Measurements from ENCODE around the gene TXNL1.

Gene TXNL1

GRCh38 chr18:56651771-56652092, 13.3 kb upstream of the TXNL1 start:
- no peaks in the 10 kb centered on the region for H3K27me3 Mint-ChIP-seq
- H3K9me3 Mint-ChIP-seq, result no peaks in the 10 kb centered on the region
- peak overlapping the region; percentile 90 for H3K27ac Mint-ChIP-seq
- ATAC-seq (no peak), DNase-seq (no peak)
- H3K36me3 Mint-ChIP-seq (ENCODE audit: low read depth), result peaks cover 5% of the 10 kb centered on the region
- H3K4me1 Mint-ChIP-seq, result peaks cover 59% of the 10 kb centered on the region
- H3K4me3 Mint-ChIP-seq, result peak overlapping the region; percentile 87

- Mint-ChIP-seq H3K27me3 (no peaks in the 10 kb centered on the region), H3K27ac (peak within 1 kb of the TSS; percentile 90), H3K36me3 (ENCODE audit: low read depth) (peaks cover 5% of the 10 kb centered on the region), H3K4me3 (peak within 1 kb of the TSS; percentile 87), H3K4me1 (peaks cover 61% of the 10 kb centered on the region), H3K9me3 (no peaks in the 10 kb centered on the region)
- DNase-seq (peak; percentile 92), ATAC-seq (peak; percentile 95)
Measured at GRCh38 chr18:56650944-56651770, 12.8 kb upstream of the TXNL1 start, which contains the start of gene WDR7. Gene WDR7, plus strand, starts transcription at chr18:56651359. Its CDS starts 21,157 bp downstream, at chr18:56672516.

- H3K9me3 Mint-ChIP-seq, result no peaks in the 10 kb centered on the region
- peaks cover 53% of the 10 kb centered on the region for H3K4me1 Mint-ChIP-seq
- H3K27ac Mint-ChIP-seq, result peak overlapping the region; percentile 90
- H3K36me3 Mint-ChIP-seq (ENCODE audit: low read depth), result peaks cover 5% of the 10 kb centered on the region
- ATAC-seq, result no peak
- no peaks in the 10 kb centered on the region for H3K27me3 Mint-ChIP-seq
- DNase-seq, result no peak
- peak overlapping the region; percentile 87 for H3K4me3 Mint-ChIP-seq
Measured at GRCh38 chr18:56649996-56650395, 11.6 kb upstream of the TXNL1 start.

GRCh38 chr18:56647951-56648893, 9.8 kb upstream of the TXNL1 start:
- no peaks in the 10 kb centered on the region for H3K27me3 Mint-ChIP-seq
- no peak overlapping the region for H3K27ac Mint-ChIP-seq
- H3K9me3 Mint-ChIP-seq, result no peaks in the 10 kb centered on the region
- peaks cover 40% of the 10 kb centered on the region for H3K4me1 Mint-ChIP-seq
- H3K4me3 Mint-ChIP-seq, result no peak overlapping the region
- ATAC-seq (no peak), DNase-seq (no peak)
- H3K36me3 Mint-ChIP-seq (ENCODE audit: low read depth), result peaks cover 4% of the 10 kb centered on the region

- Mint-ChIP-seq H3K27me3 (no peaks in the 10 kb centered on the region), H3K4me3 (no peak overlapping the region), H3K4me1 (peaks cover 33% of the 10 kb centered on the region), H3K36me3 (ENCODE audit: low read depth) (peaks cover 4% of the 10 kb centered on the region), H3K9me3 (no peaks in the 10 kb centered on the region), H3K27ac (no peak overlapping the region)
- ATAC-seq (peak; percentile 52), DNase-seq (no peak)
Measured at GRCh38 chr18:56647071-56647470, 8.7 kb upstream of the TXNL1 start.

GRCh38 chr18:56645415-56646016, 7.1 kb upstream of the TXNL1 start:
- no peaks in the 10 kb centered on the region for H3K36me3 Mint-ChIP-seq (ENCODE audit: low read depth)
- no peak overlapping the region for H3K27ac Mint-ChIP-seq
- no peak overlapping the region for H3K4me3 Mint-ChIP-seq
- ATAC-seq, result no peak
- H3K9me3 Mint-ChIP-seq, result no peaks in the 10 kb centered on the region
- H3K27me3 Mint-ChIP-seq, result no peaks in the 10 kb centered on the region
- DNase-seq, result no peak
- peaks cover 25% of the 10 kb centered on the region for H3K4me1 Mint-ChIP-seq

GRCh38 chr18:56643381-56643780, 5.0 kb upstream of the TXNL1 start:
- DNase-seq (no peak), ATAC-seq (no peak)
- Mint-ChIP-seq H3K4me1 (peaks cover 28% of the 10 kb centered on the region), H3K27me3 (peaks cover 2% of the 10 kb centered on the region), H3K9me3 (no peaks in the 10 kb centered on the region), H3K4me3 (no peak overlapping the region), H3K36me3 (ENCODE audit: low read depth) (peaks cover 5% of the 10 kb centered on the region), H3K27ac (no peak overlapping the region)

GRCh38 chr18:56641714-56642337, 3.4 kb upstream of the TXNL1 start:
- ATAC-seq, result no peak
- Mint-ChIP-seq H3K9me3 (no peaks in the 10 kb centered on the region), H3K27ac (no peak overlapping the region), H3K36me3 (ENCODE audit: low read depth) (peaks cover 14% of the 10 kb centered on the region), H3K4me1 (peaks cover 23% of the 10 kb centered on the region), H3K4me3 (no peak overlapping the region), H3K27me3 (peaks cover 2% of the 10 kb centered on the region)
- no peak for DNase-seq

- peak overlapping the region; percentile 98 for H3K4me3 Mint-ChIP-seq
- H3K36me3 Mint-ChIP-seq (ENCODE audit: low read depth), result peaks cover 23% of the 10 kb centered on the region
- peaks cover 2% of the 10 kb centered on the region for H3K27me3 Mint-ChIP-seq
- no peak for ATAC-seq
- no peak for DNase-seq
- peak overlapping the region; percentile 98 for H3K27ac Mint-ChIP-seq
- no peaks in the 10 kb centered on the region for H3K9me3 Mint-ChIP-seq
- H3K4me1 Mint-ChIP-seq, result peaks cover 38% of the 10 kb centered on the region
Measured at GRCh38 chr18:56639571-56639970, 1.2 kb upstream of the TXNL1 start.

- Mint-ChIP-seq H3K4me3 (peak overlapping the region; percentile 98), H3K27ac (peak overlapping the region; percentile 98), H3K4me1 (peaks cover 42% of the 10 kb centered on the region), H3K27me3 (peaks cover 2% of the 10 kb centered on the region), H3K9me3 (no peaks in the 10 kb centered on the region), H3K36me3 (ENCODE audit: low read depth) (peaks cover 27% of the 10 kb centered on the region)
- no peak for ATAC-seq
- DNase-seq, result no peak
Measured at GRCh38 chr18:56639104-56639381, 651 bp upstream of the TXNL1 start.

GRCh38 chr18:56637711-56638231, 621 bp downstream of the TXNL1 start:
- Mint-ChIP-seq H3K27me3 (peaks cover 2% of the 10 kb centered on the region), H3K4me1 (peaks cover 44% of the 10 kb centered on the region), H3K9me3 (no peaks in the 10 kb centered on the region), H3K36me3 (ENCODE audit: low read depth) (peaks cover 35% of the 10 kb centered on the region), H3K27ac (peak overlapping the region; percentile 98), H3K4me3 (peak overlapping the region; percentile 98)
- ATAC-seq (peak; percentile 4), DNase-seq (no peak)

- peaks cover 35% of the 10 kb centered on the region for H3K36me3 Mint-ChIP-seq (ENCODE audit: low read depth)
- H3K4me1 Mint-ChIP-seq, result peaks cover 47% of the 10 kb centered on the region
- no peak for ATAC-seq
Measured at GRCh38 chr18:56637176-56637575, 1.2 kb downstream of the TXNL1 start.

GRCh38 chr18:56635007-56635406, 3.4 kb downstream of the TXNL1 start:
- Mint-ChIP-seq H3K27me3 (peaks cover 2% of the 10 kb centered on the region), H3K4me3 (no peak overlapping the region), H3K4me1 (peaks cover 61% of the 10 kb centered on the region), H3K27ac (no peak overlapping the region), H3K36me3 (ENCODE audit: low read depth) (peaks cover 50% of the 10 kb centered on the region), H3K9me3 (no peaks in the 10 kb centered on the region)
- DNase-seq (no peak), ATAC-seq (no peak)

More at GRCh38 chr18:56637176-56637575, 1.2 kb downstream of the TXNL1 start:
- DNase-seq, result no peak
- H3K4me3 Mint-ChIP-seq, result peak overlapping the region; percentile 98
- H3K9me3 Mint-ChIP-seq, result no peaks in the 10 kb centered on the region
- H3K27ac Mint-ChIP-seq, result peak overlapping the region; percentile 98
- peaks cover 2% of the 10 kb centered on the region for H3K27me3 Mint-ChIP-seq

All from activated naive CD8-positive, alpha-beta T cell treated with anti-CD3 and anti-CD28 coated beads, Interleukin-2, amount 50 U/mL, for 24 hours (primary cell).